SK-N-SH treated with all-trans-retinoic acid at 6 μM for 48 hours (cell line): ENCODE results near the gene LHFPL6.

Source experiments
- ATAC-seq: fragments of 200-7000 bp; cut with Tn5 transposase; 3 replicates; pipeline ENCODE4 v1.9.1; 2020; ENCODE audit warnings: mild to moderate bottlenecking, moderate library complexity
- BACH2 ChIP-seq: fragments of 250-450 bp; sonication (Bioruptor Pico); IDR thresholded peaks from 2 replicates; pipeline ENCODE4 v1.9.0; 2021; ENCODE audit warnings: mild to moderate bottlenecking, borderline replicate concordance
- CSDC2 ChIP-seq: fragments of 250-450 bp; sonication (Bioruptor Pico); IDR thresholded peaks from 2 replicates; pipeline ENCODE4 v1.5.0; 2020; ENCODE audit warnings: mild to moderate bottlenecking, moderate library complexity
- ESRRG ChIP-seq: fragments of 250-450 bp; sonication (Bioruptor Pico); IDR thresholded peaks from 2 replicates; pipeline ENCODE4 v1.6.1; 2021; ENCODE audit warnings: mild to moderate bottlenecking
- GLIS3 ChIP-seq: fragments of 250-450 bp; sonication (Bioruptor Pico); IDR thresholded peaks from 2 replicates; pipeline ENCODE4 v1.5.0; 2020; ENCODE audit warnings: mild to moderate bottlenecking, moderate library complexity
- ISL1 ChIP-seq: fragments of 250-450 bp; sonication (Bioruptor Pico); IDR thresholded peaks from 2 replicates; pipeline ENCODE4 v2.1.2; 2022; ENCODE audit warnings: mild to moderate bottlenecking, moderate library complexity
- OSR1 ChIP-seq: fragments of 250-450 bp; sonication (Bioruptor Pico); IDR thresholded peaks from 2 replicates; pipeline ENCODE4 v1.8.0; 2022; ENCODE audit warnings: moderate library complexity, mild to moderate bottlenecking, inconsistent platforms
- PPARA ChIP-seq: fragments of 250-450 bp; sonication (Bioruptor Pico); IDR thresholded peaks from 2 replicates; pipeline ENCODE4 v1.5.0; 2020; ENCODE audit warnings: mild to moderate bottlenecking, borderline replicate concordance
- RARB ChIP-seq: fragments of 250-450 bp; sonication (Bioruptor Pico); IDR thresholded peaks from 2 replicates; pipeline ENCODE4 v1.8.0; 2021; ENCODE audit warnings: mild to moderate bottlenecking, moderate library complexity
- SNAI2 ChIP-seq: fragments of 250-450 bp; sonication (Bioruptor Pico); IDR thresholded peaks from 2 replicates; pipeline ENCODE4 v1.5.0; 2020; ENCODE audit warnings: mild to moderate bottlenecking, moderate library complexity
- TCF4 ChIP-seq: fragments of 250-450 bp; sonication (Bioruptor Pico); IDR thresholded peaks from 2 replicates; pipeline ENCODE4 v1.8.0; 2021; ENCODE audit warnings: mild to moderate bottlenecking, moderate library complexity, borderline replicate concordance
- TOX ChIP-seq: fragments of 250-450 bp; sonication (Bioruptor Pico); IDR thresholded peaks from 2 replicates; pipeline ENCODE4 v1.8.0; 2021; ENCODE audit warnings: mild to moderate bottlenecking, moderate library complexity, borderline replicate concordance
- TSHZ2 ChIP-seq: fragments of 250-450 bp; sonication (Bioruptor Pico); IDR thresholded peaks from 2 replicates; pipeline ENCODE4 v1.5.0; 2020; ENCODE audit warnings: mild to moderate bottlenecking, moderate library complexity
- ZC3H10 ChIP-seq: fragments of 250-450 bp; sonication (Bioruptor Pico); IDR thresholded peaks from 2 replicates; pipeline ENCODE4 v1.5.1; 2021; ENCODE audit warnings: mild to moderate bottlenecking, moderate library complexity
- ZFP3 ChIP-seq: fragments of 250-450 bp; sonication (Bioruptor Pico); IDR thresholded peaks from 2 replicates; pipeline ENCODE4 v1.5.0; 2020; ENCODE audit warnings: mild to moderate bottlenecking, moderate library complexity
- ZFP30 ChIP-seq: fragments of 450-650 bp; formaldehyde crosslinking; IDR thresholded peaks from 2 replicates; pipeline ENCODE4 v1.5.0; 2022; ENCODE audit warnings: mild to moderate bottlenecking, moderate library complexity
- ZNF565 ChIP-seq: fragments of 450-650 bp; formaldehyde crosslinking; conservative IDR thresholded peaks from 2 replicates; pipeline ENCODE4 v1.5.0; 2020; ENCODE audit warnings: low read depth, mild to moderate bottlenecking, moderate library complexity
- ZNF70 ChIP-seq: fragments of 450-650 bp; formaldehyde crosslinking; IDR thresholded peaks from 2 replicates; pipeline ENCODE4 v1.5.0; 2020; ENCODE audit warnings: mild to moderate bottlenecking, moderate library complexity
- TF ChIP-seq, protein P1 (sequence below): fragments of 250-450 bp; sonication (Bioruptor Pico); IDR thresholded peaks from 2 replicates; pipeline ENCODE4 v1.5.1; 2021; ENCODE audit warnings: mild to moderate bottlenecking, moderate library complexity
- TF ChIP-seq, protein P2 (sequence below): fragments of 250-450 bp; sonication (Bioruptor Pico); IDR thresholded peaks from 2 replicates; pipeline ENCODE4 v1.5.1; 2020; ENCODE audit warnings: low read depth, mild to moderate bottlenecking, moderate library complexity

LHFPL6 gene

DNA sequence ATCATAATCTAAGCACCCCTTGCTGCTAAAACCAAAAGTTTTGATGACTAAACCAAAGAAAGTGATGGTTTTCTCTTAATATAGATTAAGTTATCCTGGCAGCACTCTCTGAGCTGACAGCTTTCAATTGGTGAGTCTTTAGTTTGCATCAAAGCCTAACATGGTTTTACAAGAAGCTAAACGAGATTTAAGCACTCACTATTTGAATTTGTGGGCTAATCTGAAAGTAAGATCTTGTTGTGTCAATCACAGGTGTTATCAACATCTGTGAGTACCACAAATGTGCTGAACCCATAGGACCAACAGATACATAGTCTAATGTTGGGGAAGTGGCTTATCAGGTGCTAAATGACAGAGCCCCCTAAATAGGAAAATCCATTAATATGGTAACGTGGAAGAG is 223.9 kb downstream of the LHFPL6 start:
- TF ChIP-seq ZNF70, result no peak
- TF ChIP-seq ZC3H10 (CRISPR knock-in tag), result no peak
- TF ChIP-seq TOX (CRISPR knock-in tag), result no peak
- TF ChIP-seq CSDC2 (CRISPR knock-in tag), result no peak
- no peak for TF ChIP-seq TCF4
- no peak for TF ChIP-seq ESRRG (CRISPR knock-in tag)
- no peak for ATAC-seq

- TF ChIP-seq TSHZ2, result no peak
- no peak for TF ChIP-seq ISL1 (CRISPR knock-in tag)
- TF ChIP-seq ZNF565 (CRISPR knock-in tag), result no peak
- no peak for TF ChIP-seq ESRRG (CRISPR knock-in tag)
- no peak for TF ChIP-seq OSR1
- no peak for TF ChIP-seq PPARA (CRISPR knock-in tag)
- TF ChIP-seq ZC3H10 (CRISPR knock-in tag), result no peak
- no peak for TF ChIP-seq SNAI2 (CRISPR knock-in tag)
- TF ChIP-seq ZFP30 (CRISPR knock-in tag), result no peak
- TF ChIP-seq ZFP3 (CRISPR knock-in tag), result no peak
- TF ChIP-seq, protein P1, sequence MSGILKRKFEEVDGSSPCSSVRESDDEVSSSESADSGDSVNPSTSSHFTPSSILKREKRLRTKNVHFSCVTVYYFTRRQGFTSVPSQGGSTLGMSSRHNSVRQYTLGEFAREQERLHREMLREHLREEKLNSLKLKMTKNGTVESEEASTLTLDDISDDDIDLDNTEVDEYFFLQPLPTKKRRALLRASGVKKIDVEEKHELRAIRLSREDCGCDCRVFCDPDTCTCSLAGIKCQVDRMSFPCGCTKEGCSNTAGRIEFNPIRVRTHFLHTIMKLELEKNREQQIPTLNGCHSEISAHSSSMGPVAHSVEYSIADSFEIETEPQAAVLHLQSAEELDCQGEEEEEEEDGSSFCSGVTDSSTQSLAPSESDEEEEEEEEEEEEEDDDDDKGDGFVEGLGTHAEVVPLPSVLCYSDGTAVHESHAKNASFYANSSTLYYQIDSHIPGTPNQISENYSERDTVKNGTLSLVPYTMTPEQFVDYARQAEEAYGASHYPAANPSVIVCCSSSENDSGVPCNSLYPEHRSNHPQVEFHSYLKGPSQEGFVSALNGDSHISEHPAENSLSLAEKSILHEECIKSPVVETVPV (CRISPR knock-in tag), result no peak
- TF ChIP-seq BACH2 (CRISPR knock-in tag), result no peak
- TF ChIP-seq TCF4, result no peak
- no peak for TF ChIP-seq TOX (CRISPR knock-in tag)
- TF ChIP-seq, protein P2, sequence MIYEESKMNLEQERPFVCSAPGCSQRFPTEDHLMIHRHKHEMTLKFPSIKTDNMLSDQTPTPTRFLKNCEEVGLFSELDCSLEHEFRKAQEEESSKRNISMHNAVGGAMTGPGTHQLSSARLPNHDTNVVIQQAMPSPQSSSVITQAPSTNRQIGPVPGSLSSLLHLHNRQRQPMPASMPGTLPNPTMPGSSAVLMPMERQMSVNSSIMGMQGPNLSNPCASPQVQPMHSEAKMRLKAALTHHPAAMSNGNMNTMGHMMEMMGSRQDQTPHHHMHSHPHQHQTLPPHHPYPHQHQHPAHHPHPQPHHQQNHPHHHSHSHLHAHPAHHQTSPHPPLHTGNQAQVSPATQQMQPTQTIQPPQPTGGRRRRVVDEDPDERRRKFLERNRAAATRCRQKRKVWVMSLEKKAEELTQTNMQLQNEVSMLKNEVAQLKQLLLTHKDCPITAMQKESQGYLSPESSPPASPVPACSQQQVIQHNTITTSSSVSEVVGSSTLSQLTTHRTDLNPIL, result no peak
- no peak for ATAC-seq
These were observed 224.7 kb downstream of the LHFPL6 start for GRCh38 chr13:39378306-39378705.

DNA sequence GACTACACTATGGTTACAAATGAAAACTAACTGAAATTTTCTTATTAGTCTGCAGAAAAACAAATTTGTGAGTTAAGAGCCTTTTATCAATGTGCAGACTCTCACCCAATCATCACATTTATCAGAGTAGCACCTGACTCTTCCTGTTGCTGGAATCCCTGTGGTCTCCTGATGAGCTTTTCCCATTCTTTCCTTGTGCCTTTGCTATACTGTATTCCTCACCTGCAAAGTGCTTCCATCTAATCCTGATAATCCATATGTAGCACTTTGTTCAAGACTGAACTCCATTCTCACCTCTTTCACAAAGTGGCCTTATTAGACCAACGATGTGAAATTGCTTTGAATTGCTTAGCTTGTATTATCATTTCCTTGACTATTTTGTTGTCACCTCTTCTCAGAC is 225.3 kb downstream of the LHFPL6 start:
- TF ChIP-seq ZFP30 (CRISPR knock-in tag), result no peak
- no peak for TF ChIP-seq GLIS3 (CRISPR knock-in tag)
- no peak for TF ChIP-seq BACH2 (CRISPR knock-in tag)
- TF ChIP-seq SNAI2 (CRISPR knock-in tag), result no peak
- no peak for TF ChIP-seq ZC3H10 (CRISPR knock-in tag)
- TF ChIP-seq ZNF565 (CRISPR knock-in tag), result no peak
- ATAC-seq, result no peak

DNA sequence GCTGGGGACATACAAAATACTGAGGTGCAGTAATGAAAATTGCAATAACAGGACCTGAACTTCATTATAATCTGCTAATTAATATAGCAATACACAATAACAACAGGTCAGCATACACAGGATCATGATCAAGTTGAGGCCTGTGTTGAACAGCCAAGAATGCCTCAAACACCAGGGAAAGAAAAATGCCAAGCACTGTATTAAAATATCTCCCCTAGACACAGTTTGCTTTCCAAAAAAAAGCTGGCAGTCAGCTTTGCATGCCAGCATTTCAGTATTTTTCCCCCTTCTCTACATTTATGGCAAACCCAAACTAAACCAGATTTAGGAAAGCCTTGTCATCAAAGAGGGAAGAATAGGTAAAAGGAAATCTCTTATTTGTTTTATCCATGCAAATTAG is 226.9 kb downstream of the LHFPL6 start:
- no peak for ATAC-seq
- TF ChIP-seq SNAI2 (CRISPR knock-in tag) (no peak), ISL1 (CRISPR knock-in tag) (no peak), PPARA (CRISPR knock-in tag) (no peak), GLIS3 (CRISPR knock-in tag) (no peak), RARB (CRISPR knock-in tag) (no peak), ZFP30 (CRISPR knock-in tag) (no peak), ZFP3 (CRISPR knock-in tag) (no peak), ESRRG (CRISPR knock-in tag) (no peak), ZNF70 (no peak), BACH2 (CRISPR knock-in tag) (no peak)
- TF ChIP-seq, protein P2, result no peak
- TF ChIP-seq, all 23 proteins: peak for 0

GRCh38 chr13:39375601-39376000 is 227.4 kb downstream of the LHFPL6 start:
- TF ChIP-seq ZFP30 (CRISPR knock-in tag) (no peak), SNAI2 (CRISPR knock-in tag) (no peak), ZC3H10 (CRISPR knock-in tag) (no peak)
- ATAC-seq, result no peak
